Body of pancreas (tissue), 4 donors: ENCODE results near the gene YBX3.

Source experiments
- CTCF ChIP-seq, 7 experiments: fragments of 450-650 bp in 4 of 7; fragments of 200-600 bp in 3 of 7; sonication (generic) in 3 of 7; IDR thresholded peaks; one replicate each; pipeline ENCODE4 v1.5.1; 2016 to 2019; ENCODE audit warnings: antibody characterized with exemption in 7 of 7
- POLR2A ChIP-seq, 3 donors: fragments of 450-650 bp; IDR thresholded peaks; one replicate each; pipeline ENCODE4 v1.6.1; 2016; ENCODE audit warnings: antibody characterized with exemption in 3 of 3, mild to moderate bottlenecking in 2 of 3

- TF ChIP-seq CTCF (IDR thresholded peaks at IDR 0.05) (no peak), POLR2A (IDR thresholded peaks at IDR 0.05) (no peak)
Observed at GRCh38 chr12:10717410-10717809, 5.7 kb downstream of the YBX3 start.
